ENCODE results near the gene WDR7.

WDR7 gene

GRCh38 chr18:56990678-56991077 is 339.5 kb downstream of the WDR7 start:
- no peak for DNase-seq (ENCODE audit: low read depth in 2 of 2)

- DNase-seq (ENCODE audit: low read depth in 2 of 2) = no peak
Measured at GRCh38 chr18:56992777-56993176, 341.6 kb downstream of the WDR7 start.

- DNase-seq (ENCODE audit: low read depth in 2 of 2) = no peak
Measured at GRCh38 chr18:56995579-56996188, 344.5 kb downstream of the WDR7 start.

DNA sequence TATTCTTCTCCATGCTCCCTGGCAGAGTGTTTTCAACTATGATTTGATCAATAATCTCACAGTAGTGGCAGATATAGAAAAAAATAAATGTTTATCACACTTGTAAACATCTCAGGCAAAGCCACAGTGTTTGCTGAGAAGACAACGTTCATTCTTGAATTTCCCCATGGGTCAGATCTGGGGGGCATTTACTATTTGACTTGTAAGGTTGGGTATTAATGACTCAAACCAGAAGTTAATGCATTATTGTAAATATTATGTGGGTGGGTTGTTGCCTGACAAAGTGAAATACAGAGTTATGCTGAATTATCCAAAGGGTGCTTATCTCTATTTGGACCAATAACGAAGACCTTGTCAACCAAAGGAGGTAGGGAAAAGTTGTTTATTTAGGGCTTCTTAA is 346.0 kb downstream of the WDR7 start:
- no peak for DNase-seq (ENCODE audit: low read depth in 2 of 2)

DNA sequence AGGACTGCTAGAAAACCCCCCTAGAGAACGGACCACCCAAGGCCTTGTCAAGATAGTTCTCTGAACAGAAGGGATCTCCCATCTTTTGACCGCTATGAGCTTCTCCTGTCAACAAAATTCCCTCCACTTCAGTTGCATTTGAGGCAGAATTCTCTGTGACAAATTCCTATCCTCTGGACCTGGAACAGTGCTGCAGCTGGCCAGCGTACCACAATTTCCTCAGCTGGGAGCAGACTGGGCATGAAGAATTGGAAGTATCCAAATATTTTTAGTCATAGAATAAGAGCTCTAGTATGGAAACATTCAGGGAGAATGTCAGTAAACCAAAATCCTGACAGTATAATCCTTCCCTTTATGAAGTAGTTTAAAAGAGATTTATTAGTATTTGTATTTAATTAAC is 348.7 kb downstream of the WDR7 start:
- no peak for DNase-seq (ENCODE audit: low read depth in 2 of 2)

GRCh38 chr18:57002627-57003026 is 351.5 kb downstream of the WDR7 start:
- DNase-seq (ENCODE audit: low read depth in 2 of 2) = no peak

GRCh38 chr18:57003342-57003741 is 352.2 kb downstream of the WDR7 start:
- no peak for DNase-seq (ENCODE audit: low read depth in 2 of 2)

DNA sequence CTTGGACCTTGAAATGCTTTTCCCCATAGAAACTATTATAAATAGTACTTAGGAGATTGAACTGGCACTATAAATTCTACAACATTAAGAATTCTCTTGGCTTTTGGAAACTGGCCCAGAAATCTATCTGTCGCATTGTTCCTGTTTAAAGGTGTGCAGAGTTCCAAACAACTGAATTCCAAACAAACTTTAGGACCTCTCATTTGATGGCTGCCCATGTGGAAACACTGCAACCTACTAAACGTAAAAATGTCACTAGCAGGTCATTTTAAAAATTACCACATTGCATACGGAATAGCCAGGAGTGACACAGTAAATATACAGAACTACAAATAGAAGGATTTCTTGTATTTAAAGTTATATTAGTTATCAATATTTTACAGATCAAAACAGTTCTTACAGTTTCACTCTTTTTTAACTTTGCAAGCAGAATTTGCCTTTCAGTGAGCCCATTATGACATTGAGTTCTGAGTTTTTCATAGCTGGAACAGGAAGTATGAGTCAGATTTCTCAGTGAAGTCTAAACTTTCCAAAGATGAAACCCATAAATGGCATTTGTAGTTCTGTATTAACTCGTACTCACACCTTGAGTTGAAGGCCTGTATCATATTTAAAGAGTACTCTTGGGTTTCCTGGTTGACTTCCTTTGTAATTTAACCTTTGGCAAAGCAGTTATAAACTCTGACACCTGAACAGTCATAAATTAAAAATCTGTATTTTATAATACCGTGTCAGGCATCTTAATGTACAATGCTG is 353.4 kb downstream of the WDR7 start:
- no peak for DNase-seq (ENCODE audit: low read depth in 2 of 2)

DNA sequence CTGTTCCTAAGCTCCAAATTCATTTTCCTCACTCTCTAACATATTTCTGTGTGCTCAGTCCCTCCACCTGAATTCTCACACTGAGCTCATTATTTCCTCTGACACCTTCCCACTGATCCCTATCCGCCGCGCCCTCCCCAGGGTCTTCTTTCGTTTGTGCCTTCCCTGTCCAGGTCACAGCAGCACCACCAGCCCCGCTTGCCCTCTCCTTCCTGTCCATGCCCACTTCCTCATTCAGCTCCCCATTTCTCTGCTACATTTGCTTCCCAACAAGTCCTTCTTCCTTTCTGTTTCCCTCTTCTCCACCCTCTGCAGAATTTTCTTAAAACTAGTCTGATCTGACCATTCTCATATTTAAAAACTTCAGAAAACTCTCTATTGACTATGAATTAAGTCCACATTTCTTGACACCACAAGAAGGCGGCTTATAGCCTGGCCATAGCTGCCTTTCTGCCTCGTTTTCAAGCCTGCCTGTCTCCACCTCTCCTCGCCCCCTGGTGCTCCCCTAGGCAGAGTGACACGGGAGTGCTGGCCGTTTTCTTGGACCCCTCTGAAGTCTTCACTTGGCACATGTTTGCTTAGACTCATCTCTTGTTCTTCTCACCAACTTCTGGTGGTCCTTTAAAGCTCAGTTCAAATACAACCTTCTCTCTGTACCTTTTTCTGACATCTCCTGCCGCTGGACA is 357.0 kb downstream of the WDR7 start:
- DNase-seq (ENCODE audit: low read depth in 2 of 2) = no peak

DNA sequence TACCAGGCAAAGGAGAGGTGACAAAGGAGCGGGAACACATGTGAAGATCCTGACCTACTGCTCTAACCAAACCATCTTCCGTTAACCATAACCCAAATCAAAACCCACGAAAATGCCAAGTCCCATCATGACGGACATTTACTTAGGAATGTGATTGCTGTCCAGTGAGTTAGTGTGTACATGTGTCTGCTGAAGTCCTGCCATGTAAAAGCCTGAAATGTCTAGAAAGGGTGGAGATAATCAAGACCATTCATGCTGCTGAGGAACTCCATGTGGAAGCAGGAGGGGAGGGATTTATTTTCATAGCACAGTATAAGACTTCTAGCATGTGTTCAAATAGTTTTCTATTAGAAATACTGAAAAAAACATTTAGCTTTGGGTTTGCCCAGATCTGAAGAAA is 358.7 kb downstream of the WDR7 start:
- no peak for DNase-seq (ENCODE audit: low read depth in 2 of 2)

GRCh38 chr18:57014772-57015413 is 363.7 kb downstream of the WDR7 start:
- DNase-seq (ENCODE audit: low read depth in 2 of 2) = no peak

- no peak for DNase-seq (ENCODE audit: low read depth in 2 of 2)
Measured at GRCh38 chr18:57015451-57015850, 364.3 kb downstream of the WDR7 start.

DNA sequence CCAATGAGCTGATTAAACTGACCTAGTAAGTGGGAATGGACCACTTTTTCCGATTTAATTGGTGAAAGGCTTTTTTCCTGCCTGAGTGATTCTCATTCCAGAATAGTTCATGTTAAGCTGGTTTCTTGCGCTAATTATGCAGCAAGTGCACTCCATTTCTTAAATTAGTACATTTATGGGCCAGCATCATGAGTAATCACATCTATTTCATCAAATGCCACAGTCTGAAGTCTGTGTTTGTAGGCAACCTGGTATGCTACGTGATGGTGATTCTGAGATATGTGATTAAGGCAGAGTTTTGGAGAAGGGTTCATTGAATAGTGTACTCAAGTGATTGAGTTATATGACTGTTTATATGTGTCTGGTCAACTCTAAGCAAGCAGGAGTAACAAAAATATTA is 367.7 kb downstream of the WDR7 start:
- no peak for DNase-seq (ENCODE audit: low read depth in 2 of 2)

DNA sequence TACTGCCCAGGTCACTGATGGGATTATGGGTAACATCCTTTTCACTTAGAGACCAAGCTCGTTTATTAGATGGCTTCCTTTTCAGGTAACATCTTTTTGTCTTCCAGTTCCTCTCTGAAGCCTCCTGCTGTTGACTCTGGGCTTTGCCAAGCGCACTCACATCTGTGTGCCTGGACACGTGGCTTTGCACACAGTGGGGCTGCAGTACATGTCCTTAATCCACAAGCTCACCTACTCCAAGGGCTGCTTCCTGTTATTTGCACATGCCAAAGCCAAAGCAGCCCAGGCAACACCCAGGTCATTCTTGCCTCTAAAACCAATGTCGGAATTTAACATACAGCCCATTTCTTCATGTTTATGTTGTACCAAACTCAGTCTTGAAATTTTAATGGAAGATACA is 371.6 kb downstream of the WDR7 start:
- no peak for DNase-seq (ENCODE audit: low read depth in 2 of 2)

DNA sequence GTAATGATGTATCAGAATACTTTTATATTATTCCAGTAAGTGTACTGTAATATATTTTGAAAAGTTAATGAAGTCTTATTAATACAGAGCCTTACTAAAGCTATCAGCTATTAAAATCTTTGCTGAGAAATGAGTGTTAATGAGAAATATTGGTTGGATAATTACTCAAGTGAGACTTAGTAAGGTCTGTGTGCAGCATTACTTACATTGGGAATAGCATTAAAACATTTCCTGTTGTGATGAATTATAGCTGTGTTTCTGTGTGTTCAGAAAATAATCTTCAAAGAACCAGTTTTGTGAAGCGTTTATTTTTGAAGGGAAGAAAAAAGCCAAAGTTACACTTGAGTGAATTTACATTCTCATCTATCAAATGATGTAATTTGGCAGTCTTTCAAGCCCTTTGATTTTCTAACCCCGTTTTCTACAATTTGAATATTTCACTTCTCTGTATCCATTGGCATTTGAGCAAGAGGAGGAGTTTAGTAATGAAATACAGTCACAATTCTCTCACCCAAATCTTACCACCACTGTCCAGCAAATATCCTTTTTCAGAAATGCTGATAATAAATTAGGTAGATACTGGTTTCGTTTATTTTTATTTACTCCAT is 372.2 kb downstream of the WDR7 start:
- DNase-seq (ENCODE audit: low read depth in 2 of 2) = no peak

- no peak for DNase-seq (ENCODE audit: low read depth in 2 of 2)
Measured at GRCh38 chr18:57025540-57025939, 374.4 kb downstream of the WDR7 start.

DNA sequence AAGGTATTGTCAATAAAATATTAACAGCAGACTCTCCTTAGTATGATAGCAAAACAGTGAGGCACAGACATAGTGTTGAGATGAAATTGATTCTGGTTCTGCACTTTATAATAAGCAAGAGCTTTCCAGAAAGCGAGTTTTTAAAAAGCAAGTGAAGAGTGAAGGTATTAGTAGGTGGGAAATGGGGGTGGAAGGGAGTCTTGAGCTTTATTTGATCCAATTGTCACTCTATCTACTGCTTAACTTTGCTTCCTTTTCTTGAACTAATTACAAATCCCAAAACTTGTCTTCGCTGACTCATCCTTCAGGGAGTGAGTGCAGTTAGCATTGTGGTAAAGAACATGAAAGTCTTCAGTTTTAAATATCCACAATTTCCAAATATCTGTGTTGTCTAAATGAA is 375.2 kb downstream of the WDR7 start:
- DNase-seq (ENCODE audit: low read depth in 2 of 2) = no peak

- no peak for DNase-seq (ENCODE audit: low read depth in 2 of 2)
Measured at GRCh38 chr18:57027190-57027708, 376.1 kb downstream of the WDR7 start.

DNA sequence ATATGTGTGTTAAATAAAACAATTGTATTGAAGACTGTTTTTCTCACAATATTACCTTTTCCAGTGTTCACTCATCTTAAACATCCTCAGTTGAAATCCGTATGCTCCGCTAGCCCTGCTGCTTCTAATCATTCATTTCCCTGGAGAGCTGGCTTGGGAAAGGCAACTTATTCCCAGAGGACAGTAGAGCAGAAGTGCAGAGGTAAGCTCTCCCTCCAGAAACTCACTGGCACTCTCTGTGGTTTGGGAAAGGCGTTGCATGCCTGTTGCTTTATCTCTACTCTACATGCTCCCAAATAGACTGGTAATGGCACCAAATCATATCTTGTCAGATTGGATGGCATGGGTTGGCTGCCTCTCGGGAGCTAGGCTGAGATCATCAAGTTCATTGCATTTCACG is 378.6 kb downstream of the WDR7 start:
- no peak for DNase-seq (ENCODE audit: low read depth in 2 of 2)

DNA sequence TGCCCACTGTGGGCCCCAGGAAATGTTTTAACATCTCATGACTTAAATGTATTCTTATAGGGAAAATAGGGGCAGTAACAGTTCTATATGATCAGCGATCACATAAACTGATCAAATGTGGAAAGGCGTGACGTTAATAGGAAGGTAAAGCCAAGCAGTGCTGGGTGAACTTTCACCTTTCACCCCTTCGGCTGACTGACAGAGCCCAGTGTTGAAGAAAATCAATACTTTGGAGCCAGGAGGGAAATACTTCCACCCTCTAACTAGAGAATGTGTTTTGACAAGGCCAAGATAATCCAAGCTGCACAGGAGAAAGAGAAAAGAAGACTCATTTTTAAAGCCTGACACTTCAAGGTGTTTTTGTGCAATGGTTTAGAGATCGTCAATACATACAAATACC is 379.3 kb downstream of the WDR7 start:
- DNase-seq (ENCODE audit: low read depth in 2 of 2) = no peak

DNA sequence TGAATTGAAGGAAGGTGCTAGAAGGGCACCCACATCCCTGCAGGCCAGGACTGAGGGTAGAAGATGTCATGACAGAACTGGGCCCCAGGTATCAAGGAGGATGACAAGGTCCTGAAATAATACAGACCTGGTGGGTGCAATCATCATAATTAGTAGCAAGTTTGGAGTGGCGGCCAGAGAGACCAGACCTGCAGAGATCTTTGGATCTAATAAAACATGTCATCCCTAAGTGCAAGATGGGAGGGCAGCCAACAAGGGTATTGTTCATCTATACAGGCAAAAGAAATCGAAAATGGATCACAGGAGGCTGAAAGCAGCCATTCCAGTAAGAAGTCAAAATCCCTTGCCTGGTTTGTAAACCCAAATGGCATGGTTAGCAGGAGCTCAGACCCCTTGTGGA is 384.4 kb downstream of the WDR7 start:
- no peak for DNase-seq (ENCODE audit: low read depth in 2 of 2)

- DNase-seq (ENCODE audit: low read depth in 2 of 2) = no peak
Measured at GRCh38 chr18:57038395-57038794, 387.2 kb downstream of the WDR7 start.
